NCI-H446 (cell line): ENCODE measurements around the gene ARSJ.

Experiments
- DNase-seq, 2 experiments: peaks; one replicate each; lab custom pipeline; 2025; lab: John Stamatoyannopoulos, UW

Gene ARSJ

DNA sequence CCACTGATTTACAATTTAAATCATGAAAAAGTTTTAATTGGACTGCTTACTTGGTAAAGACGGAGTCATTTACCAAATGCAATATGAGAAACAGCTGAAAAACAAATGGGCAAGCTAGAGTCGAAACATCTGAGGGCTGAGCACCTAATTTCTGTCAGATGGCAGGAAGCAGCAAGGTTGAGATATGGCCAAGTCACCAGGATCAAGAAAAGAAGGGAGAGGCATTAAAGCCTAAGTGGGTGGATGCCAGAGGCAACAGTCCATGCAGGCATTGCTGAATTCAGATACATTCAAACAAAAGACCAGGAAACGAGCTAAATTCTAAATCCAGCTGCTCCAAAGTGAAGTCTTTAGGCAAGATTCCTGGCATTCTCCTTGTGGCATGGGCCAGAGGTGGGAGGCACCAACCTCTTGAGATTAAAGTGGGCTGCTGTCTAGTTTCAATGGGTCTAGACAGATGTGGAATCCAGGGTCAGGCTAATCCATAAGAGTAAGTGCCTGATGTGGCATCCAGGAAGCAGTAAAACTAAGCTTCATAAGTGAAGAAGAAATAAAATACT, 8.0 kb upstream of the ARSJ start:
- DNase-seq = no peak

DNA sequence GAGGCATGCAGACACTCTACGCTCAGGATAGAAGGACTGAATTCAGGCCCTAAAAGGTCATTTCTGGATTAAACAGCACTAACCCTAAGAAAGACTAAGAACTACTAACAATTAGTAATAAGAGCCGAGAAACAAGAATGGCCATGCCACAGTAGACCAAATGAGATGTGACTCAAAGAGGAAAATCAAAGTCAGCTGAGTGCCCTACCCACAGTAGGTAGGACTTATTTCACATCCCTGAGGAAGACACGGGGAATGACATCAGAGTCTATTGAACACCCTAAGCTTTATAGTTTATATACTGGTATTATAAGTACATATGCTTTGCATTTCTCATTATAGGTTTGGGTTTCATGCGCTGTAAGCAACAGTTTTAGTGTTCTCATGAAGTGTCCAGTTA, 2.7 kb upstream of the ARSJ start:
- DNase-seq = no peak

DNA sequence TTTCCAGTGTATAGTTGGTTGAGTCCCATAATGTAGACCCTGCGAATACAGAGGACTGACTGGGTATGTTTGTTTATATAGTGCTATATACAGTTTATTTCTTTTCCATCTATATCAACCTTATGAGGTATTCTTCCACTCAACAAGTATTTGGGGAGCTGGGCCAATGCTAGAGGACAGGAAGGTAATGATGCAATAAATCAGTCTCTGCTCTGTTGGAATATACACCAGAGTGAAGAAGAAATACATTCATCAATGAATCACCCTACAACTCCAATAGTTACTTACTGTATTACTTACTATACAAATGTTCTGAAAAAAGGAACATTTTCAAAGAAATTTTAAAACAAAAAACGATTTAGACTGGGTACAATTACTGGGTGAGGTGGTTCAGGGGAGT, 2.1 kb upstream of the ARSJ start:
- DNase-seq = no peak

DNA sequence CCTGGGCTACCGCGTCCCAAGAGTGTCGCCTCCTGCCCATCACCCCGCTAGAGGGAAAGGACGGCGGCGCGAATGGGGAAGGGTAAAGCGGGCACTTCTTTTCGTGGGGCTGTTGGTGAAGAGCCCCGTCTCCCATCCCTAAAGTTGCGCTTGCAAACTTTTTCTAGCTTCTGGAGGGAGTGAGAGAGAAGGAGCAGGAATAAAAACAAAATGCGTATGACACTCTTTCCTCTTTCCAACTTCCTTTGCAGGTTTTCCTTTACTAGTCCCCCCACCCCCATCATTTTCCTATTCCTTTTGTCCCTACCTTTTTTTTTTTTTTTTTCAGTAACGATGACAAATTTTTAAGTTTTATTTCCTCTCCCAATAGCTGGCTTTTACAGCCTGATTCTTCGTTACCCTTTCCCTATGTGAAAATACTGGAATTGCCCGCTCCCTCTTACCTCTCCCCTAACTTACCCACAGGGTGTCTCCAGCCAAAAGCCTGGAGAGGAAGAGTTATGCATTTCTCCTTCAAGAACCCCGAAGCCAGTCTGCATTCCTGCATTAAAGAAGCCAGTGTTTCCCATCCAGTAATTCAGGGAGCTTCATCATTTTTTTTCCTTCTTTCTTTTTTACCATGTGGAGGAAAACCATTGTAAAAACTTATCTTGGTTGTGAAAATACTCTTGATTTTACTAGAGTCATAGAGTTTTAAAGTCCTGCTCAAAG, 613 bp upstream of the ARSJ start:
- DNase-seq = no peak

DNA sequence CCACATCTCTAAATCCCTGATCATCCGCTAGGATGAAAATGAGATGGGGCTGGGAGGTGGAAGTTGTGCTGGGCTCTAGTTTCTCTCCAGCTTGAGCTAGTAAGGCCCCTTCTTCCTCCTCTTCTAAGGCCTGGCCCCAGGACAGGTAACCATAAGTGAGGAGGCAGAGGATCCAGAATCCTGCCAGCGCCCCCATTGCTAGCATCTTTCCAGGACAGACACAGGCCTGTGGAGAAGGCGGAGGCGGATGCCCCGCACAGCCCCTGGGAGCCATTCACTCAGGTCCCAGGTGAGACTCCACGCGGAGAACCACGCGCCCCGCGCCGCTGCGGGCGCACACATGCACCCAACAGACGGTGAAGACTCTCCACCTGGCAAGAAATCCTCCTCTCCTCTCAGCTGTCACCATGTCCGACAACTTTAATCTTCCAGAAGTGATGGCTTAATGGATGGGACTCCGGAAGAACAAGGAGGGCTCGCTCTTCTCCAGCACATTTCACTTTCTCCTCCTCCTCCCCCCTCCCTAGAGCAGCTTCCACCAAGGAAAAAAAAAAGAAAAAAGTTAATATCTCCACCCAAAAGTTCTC, 793 bp downstream of the ARSJ start:
- DNase-seq = no peak

GRCh38 chr4:113978105-113978504, 1.3 kb downstream of the ARSJ start:
- no peak for DNase-seq

DNA sequence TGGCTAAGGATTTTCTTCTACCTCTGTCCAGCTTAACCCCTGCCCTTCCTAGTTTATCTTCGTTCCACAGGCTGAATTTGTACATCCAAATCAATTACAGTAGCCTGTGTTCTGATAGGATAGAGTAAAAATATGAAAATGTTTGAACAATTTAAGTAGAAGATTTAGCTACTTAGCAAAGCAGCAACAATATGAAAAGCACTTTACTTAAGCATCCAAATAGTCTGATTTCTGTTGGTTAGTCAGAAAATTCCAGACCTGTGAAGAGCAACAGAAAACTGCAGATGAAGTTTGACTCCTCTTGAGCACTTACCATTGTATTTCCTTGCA, 2.0 kb downstream of the ARSJ start:
- no peak for DNase-seq

DNA sequence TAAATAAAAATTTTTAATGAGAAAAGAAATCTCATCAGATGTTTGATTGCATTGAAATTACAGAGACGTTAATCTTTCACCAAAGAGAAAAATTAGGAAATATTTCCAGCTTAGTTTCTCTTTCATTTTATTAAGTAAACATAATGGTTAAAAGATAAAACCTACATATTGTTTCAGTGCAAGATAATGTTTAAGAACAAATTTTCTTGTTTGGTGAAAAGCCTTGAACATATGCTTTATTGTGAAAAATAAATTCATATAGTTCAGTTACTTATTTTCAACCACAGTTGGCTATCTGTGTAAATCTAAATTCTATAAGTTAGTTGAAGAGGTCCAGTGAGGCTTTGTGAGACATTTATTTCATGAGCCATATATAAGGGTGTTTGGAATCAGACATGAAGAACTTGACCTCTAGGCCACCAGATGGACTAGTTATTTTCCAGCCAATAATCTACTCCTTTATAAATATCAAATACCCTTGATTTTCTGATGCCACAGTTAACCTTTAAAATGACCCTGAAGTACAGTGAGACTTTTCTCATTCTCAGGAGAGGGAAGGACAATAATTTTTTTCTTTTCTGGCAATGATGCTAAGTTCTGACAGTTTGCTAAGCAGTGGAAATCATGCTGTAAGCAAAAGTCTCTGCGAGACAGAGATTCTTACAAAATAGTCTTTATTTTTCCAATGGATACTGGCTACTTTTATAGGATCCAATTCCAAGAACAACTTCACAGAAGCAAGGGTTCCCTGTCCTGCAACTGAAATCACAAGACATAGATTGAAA, 2.5 kb downstream of the ARSJ start:
- DNase-seq = no peak

- no peak for DNase-seq
These were observed 3.9 kb downstream of the ARSJ start for GRCh38 chr4:113975578-113975977.

DNA sequence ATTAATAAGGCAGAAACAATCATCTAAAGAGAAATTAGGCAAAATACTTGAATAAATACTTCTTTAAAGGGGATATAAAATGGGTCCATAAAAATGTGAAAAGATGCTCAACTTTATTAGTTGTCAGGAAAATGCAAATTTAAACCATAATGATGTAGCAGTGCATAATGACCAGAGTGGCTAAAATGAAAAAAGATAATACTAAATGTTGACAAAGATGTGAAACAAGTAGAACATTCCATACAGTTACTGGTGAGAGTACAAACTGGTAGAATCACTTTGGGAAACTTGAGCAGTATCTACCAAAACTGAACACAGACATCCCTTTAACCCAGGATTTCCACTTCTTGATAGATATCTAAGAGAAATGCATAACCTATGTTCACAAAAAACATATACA, 5.0 kb downstream of the ARSJ start:
- DNase-seq = no peak

DNA sequence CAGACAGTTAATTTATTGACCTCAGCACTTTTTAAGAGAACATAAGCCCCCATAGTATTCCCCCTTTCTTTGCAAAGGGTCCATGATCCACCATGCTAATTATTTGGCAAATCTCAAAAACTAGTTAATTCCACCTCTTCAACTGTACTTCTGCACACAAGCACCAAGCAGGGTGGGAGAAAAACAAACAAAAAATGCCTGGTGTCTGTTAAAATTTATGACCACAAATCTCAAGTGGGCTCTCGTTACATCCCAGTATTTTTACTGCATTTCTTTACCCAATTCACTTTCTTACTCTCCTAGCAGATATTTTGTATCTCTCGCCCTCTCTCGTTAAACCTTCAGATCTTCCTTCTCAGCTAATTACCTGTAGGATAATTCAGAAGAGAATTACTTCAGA, 6.1 kb downstream of the ARSJ start:
- DNase-seq = no peak

DNA sequence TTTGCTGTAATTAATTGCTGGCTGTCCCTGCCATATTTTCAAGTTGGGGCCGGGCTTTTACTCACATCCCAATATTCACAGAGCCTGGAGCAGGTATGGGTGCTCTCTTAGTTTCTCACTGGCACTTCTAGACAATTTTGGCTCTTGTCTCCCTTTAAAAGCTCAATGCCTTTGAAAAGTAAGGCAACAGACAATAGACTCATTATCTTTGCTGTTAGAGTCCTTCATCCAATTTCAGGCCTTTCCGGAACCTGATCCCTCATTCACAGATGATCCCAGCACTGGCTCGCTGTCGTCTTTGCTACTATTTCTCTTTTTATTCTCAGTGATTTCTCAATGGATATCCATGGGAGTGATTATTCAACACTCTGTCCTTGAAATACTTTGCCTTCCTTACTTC, 6.7 kb downstream of the ARSJ start:
- DNase-seq = no peak

DNA sequence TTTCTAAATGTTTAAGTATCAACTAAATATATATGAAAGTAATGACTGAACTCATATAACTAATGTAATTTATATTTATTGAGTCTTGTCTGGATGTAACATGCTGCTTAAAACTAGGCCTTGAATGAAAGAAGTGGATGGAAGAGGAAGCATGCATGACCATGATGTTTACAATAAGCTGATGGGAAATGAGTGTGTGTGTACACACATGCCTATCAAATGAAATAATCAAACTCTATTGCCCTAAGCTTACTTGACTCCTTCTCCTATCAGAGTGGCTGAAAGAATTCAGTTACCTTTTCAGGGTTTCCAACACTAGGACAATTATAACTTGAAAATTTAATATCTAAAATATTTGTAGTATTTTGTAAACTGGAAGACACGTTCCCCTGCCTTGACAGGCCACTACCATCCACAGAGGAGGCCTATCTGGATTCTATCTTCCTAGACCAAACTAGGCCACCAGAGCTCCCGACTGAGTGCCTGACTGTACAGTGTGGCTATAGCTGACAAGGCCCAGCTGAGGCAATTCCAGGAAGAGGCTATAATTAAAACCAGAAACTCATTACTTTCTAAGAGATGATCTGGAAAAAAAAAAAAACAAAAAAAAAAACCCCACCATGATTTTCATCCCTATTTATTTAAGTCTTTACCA, 7.6 kb downstream of the ARSJ start:
- no peak for DNase-seq

DNA sequence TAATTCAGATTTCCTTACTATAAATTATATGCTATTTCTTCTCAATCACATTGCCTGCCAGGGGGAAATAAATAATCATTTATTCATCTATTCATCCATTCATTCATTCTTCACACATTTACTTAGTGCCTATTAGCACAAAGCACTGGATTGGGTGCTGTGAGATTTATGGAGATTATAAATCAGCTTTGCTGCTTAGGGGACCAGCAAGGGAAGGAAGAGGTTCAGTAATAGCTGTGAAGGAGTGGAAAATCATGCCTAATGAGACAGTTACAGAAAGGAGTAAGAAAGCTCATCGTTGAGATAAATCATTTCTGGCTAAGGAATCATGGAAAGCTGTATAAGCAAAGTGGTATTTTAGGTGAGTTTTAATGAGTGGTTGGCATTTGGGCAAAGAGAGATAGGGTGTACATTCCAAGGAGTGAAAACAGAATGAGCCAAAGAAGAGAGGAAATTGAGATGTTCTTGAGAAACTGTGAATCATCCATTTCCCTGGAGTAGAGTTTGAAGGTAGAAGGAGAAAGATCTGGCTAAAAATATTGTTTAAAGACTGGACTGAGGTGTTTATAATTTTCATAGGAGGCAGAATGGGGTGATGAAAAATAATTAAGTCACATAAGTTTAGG, 9.6 kb downstream of the ARSJ start:
- DNase-seq = no peak

- DNase-seq = no peak
These were observed 11.0 kb downstream of the ARSJ start for GRCh38 chr4:113968473-113968872.

- DNase-seq = no peak
These were observed 11.8 kb downstream of the ARSJ start for GRCh38 chr4:113967687-113968086.

DNA sequence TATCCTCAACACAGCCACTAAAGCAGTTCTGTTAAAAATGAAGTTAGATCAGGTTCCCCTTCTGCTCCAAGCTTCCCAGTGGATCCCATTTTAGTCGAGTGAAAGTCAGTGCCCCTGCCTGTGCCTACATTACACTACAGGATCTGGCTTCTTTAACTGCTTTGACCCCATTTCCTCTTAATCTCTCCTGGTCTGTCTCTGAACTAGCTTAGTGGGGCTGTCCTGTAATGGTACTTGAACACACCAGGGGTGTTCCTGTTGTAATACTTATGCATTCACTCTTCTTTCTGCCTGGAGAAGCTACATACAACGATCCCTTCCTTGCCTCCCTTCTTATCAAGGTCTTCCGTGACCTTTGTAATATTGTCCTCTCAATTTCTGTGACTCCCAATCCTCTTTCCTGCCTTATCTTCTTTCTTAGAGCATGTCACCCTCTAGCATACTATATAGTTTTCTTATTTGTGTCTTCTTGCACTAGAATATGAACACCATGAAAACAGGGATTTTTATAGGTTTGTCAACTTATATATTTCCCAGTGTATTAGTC, 16.7 kb downstream of the ARSJ start:
- no peak for DNase-seq

GRCh38 chr4:113962016-113962347, 17.5 kb downstream of the ARSJ start:
- peak in 1 of 2 experiments; percentile 35 for DNase-seq

GRCh38 chr4:113960684-113961321, 18.6 kb downstream of the ARSJ start:
- DNase-seq = no peak

DNA sequence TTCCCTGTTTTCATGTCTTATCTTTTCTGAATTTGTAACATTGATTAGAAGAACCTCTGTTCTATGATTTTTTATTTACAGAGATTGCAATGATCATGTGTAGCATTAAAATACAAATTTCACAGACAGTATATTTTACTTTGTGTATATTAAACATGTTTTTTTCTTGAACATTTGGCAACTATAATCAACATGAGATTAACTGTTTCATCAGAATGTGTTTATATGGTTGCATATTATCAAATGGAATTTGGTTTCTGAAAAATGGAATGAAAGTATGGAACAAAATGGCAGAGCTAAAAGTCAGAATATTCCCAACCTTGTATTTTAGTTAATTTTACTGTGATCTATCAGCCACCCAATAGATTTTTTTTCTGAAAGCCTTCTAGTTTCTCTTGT, 19.9 kb downstream of the ARSJ start:
- no peak for DNase-seq

GRCh38 chr4:113958766-113959538, 20.5 kb downstream of the ARSJ start:
- peak in 1 of 2 experiments; percentile 47 for DNase-seq
